H1 (cell line): ENCODE results near the gene MYO9A. TPM values are rescaled to one million over a fixed set of nuclear protein-coding genes. Genes with fewer than 3 reads are reported as not detected.

Source experiments
- EZH2 ChIP-seq: fragments of 200-600 bp; sonication (generic); IDR thresholded peaks from 2 replicates; pipeline ENCODE4 v1.7.1; 2012; ENCODE audit warnings: low read depth, mild to moderate bottlenecking, moderate library complexity, low read length, inconsistent platforms; ENCODE audit not compliant: severe bottlenecking
- SP4 ChIP-seq: IDR thresholded peaks from 2 replicates; pipeline ENCODE4 v1.6.1; 2012; ENCODE audit warnings: low read length, inconsistent platforms
- TBP ChIP-seq: IDR thresholded peaks from 2 replicates; pipeline ENCODE4 v1.6.1; 2011; ENCODE audit warnings: low read depth, low read length, improper control_type of control experiment
- polyA plus RNA-seq, 7 experiments: library from polyadenylated mRNA; depleted of rRNA in 3 of 7; stranded (reverse) in 5 of 7; unstranded in 2 of 7; fragments of >200 nt in 5 of 7; fragments of 200-250 nt in 2 of 7; gene quantifications; 1 replicate in 5 of 7; 2 replicates in 1 of 7; 4 replicates in 1 of 7; pipeline versions ENCODE4 v1.2.1 to v1.2.3, GENCODE V29; 2011 to 2013; ENCODE audit warnings: missing spikeins in 2 of 7, mixed read lengths in 2 of 7
- total RNA-seq: library from RNA; stranded (reverse); fragmentation: NEBNext Ultra II Directional; extraction: Animal tissue kit (Norgen Biotek cat#: 25700); gene quantifications from 2 replicates; pipeline ENCODE4 v1.2.1, GENCODE V29; 2021
- TF ChIP-seq, protein P1 (sequence below): fragments of 300-600 bp; sonication (generic); IDR thresholded peaks from 2 replicates; pipeline ENCODE4 v1.7.1; 2012; ENCODE audit warnings: low read length, moderate library complexity, mild to moderate bottlenecking, inconsistent platforms; ENCODE audit not compliant: insufficient replicate concordance

Gene MYO9A
- total and polyA plus RNA-seq, 2 of the 8 experiments (the other 6 are each of a cell fraction or from before 2014, with no cell fraction given): 3.9 to 26.0 TPM

DNA sequence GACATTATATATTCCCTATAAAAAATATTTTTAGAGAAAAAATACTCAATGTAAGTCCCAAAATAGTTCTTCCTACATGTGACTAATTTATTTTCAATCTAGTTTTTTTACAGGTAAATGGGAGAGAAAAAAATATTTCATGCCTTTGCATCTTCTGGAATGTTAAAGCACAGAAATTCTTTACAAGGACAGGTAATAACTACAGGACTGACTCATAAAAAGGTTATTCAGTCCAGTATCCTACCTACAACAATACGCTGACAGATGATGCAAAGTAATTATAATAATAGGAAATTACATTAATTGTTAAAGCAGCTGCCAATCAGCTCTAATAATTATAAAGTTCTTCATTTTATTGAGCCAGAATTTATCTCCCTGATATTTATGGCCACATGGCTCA is 147.5 kb downstream of the MYO9A start (continued):
- TF ChIP-seq, protein P1, sequence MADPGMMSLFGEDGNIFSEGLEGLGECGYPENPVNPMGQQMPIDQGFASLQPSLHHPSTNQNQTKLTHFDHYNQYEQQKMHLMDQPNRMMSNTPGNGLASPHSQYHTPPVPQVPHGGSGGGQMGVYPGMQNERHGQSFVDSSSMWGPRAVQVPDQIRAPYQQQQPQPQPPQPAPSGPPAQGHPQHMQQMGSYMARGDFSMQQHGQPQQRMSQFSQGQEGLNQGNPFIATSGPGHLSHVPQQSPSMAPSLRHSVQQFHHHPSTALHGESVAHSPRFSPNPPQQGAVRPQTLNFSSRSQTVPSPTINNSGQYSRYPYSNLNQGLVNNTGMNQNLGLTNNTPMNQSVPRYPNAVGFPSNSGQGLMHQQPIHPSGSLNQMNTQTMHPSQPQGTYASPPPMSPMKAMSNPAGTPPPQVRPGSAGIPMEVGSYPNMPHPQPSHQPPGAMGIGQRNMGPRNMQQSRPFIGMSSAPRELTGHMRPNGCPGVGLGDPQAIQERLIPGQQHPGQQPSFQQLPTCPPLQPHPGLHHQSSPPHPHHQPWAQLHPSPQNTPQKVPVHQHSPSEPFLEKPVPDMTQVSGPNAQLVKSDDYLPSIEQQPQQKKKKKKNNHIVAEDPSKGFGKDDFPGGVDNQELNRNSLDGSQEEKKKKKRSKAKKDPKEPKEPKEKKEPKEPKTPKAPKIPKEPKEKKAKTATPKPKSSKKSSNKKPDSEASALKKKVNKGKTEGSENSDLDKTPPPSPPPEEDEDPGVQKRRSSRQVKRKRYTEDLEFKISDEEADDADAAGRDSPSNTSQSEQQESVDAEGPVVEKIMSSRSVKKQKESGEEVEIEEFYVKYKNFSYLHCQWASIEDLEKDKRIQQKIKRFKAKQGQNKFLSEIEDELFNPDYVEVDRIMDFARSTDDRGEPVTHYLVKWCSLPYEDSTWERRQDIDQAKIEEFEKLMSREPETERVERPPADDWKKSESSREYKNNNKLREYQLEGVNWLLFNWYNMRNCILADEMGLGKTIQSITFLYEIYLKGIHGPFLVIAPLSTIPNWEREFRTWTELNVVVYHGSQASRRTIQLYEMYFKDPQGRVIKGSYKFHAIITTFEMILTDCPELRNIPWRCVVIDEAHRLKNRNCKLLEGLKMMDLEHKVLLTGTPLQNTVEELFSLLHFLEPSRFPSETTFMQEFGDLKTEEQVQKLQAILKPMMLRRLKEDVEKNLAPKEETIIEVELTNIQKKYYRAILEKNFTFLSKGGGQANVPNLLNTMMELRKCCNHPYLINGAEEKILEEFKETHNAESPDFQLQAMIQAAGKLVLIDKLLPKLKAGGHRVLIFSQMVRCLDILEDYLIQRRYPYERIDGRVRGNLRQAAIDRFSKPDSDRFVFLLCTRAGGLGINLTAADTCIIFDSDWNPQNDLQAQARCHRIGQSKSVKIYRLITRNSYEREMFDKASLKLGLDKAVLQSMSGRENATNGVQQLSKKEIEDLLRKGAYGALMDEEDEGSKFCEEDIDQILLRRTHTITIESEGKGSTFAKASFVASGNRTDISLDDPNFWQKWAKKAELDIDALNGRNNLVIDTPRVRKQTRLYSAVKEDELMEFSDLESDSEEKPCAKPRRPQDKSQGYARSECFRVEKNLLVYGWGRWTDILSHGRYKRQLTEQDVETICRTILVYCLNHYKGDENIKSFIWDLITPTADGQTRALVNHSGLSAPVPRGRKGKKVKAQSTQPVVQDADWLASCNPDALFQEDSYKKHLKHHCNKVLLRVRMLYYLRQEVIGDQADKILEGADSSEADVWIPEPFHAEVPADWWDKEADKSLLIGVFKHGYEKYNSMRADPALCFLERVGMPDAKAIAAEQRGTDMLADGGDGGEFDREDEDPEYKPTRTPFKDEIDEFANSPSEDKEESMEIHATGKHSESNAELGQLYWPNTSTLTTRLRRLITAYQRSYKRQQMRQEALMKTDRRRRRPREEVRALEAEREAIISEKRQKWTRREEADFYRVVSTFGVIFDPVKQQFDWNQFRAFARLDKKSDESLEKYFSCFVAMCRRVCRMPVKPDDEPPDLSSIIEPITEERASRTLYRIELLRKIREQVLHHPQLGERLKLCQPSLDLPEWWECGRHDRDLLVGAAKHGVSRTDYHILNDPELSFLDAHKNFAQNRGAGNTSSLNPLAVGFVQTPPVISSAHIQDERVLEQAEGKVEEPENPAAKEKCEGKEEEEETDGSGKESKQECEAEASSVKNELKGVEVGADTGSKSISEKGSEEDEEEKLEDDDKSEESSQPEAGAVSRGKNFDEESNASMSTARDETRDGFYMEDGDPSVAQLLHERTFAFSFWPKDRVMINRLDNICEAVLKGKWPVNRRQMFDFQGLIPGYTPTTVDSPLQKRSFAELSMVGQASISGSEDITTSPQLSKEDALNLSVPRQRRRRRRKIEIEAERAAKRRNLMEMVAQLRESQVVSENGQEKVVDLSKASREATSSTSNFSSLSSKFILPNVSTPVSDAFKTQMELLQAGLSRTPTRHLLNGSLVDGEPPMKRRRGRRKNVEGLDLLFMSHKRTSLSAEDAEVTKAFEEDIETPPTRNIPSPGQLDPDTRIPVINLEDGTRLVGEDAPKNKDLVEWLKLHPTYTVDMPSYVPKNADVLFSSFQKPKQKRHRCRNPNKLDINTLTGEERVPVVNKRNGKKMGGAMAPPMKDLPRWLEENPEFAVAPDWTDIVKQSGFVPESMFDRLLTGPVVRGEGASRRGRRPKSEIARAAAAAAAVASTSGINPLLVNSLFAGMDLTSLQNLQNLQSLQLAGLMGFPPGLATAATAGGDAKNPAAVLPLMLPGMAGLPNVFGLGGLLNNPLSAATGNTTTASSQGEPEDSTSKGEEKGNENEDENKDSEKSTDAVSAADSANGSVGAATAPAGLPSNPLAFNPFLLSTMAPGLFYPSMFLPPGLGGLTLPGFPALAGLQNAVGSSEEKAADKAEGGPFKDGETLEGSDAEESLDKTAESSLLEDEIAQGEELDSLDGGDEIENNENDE: no peak
- no peak for TF ChIP-seq EZH2
- no peak for TF ChIP-seq SP4
- TF ChIP-seq TBP: no peak
